Thymus (tissue), 11 donors: ENCODE results near the gene ACCSL. TPM values are rescaled to one million over a fixed set of nuclear protein-coding genes. Genes with fewer than 3 reads are reported as not detected.
A peak's percentile ranks its signal among the peaks of the same experiment; 100 is the strongest.

Experiments
- DNase-seq, 9 donors: peaks; one replicate each; pipeline ENCODE4 v3.0.0-alpha.2; 2013; ENCODE audit warnings: low spot score in 9 of 9, low read depth in 6 of 9, missing footprints in 1 of 9
- H3K27ac ChIP-seq, 2 donors: one replicate each; pipeline ENCODE4 v1.5.1; 2013; ENCODE audit warnings: control low read depth in 1 of 2, low read depth in 1 of 2, low read length in 1 of 2, mild to moderate bottlenecking in 1 of 2, moderate library complexity in 1 of 2
- H3K27me3 ChIP-seq, 2 donors: one replicate each; pipeline ENCODE4 v1.5.1; 2013; ENCODE audit warnings: low read length in 1 of 2; ENCODE audit not compliant: control insufficient read depth in 2 of 2, insufficient read depth in 1 of 2
- H3K36me3 ChIP-seq, 2 donors: one replicate each; pipeline ENCODE4 v1.5.1; 2013; ENCODE audit warnings: low read length in 1 of 2, mild to moderate bottlenecking in 1 of 2, moderate library complexity in 1 of 2; ENCODE audit not compliant: control insufficient read depth in 2 of 2, insufficient read depth in 2 of 2
- H3K4me1 ChIP-seq, 2 donors: one replicate each; pipeline ENCODE4 v1.5.1; 2013; ENCODE audit warnings: low read length in 2 of 2; ENCODE audit not compliant: control insufficient read depth in 2 of 2, insufficient read depth in 2 of 2
- H3K4me3 ChIP-seq, 2 donors: one replicate each; pipeline ENCODE4 v1.5.1; 2013; ENCODE audit warnings: low read length in 2 of 2, control low read depth in 1 of 2, mild to moderate bottlenecking in 1 of 2
- H3K9me3 ChIP-seq, 2 donors: one replicate each; pipeline ENCODE4 v1.5.1; 2013; ENCODE audit warnings: low read length in 1 of 2, mild to moderate bottlenecking in 1 of 2; ENCODE audit not compliant: control insufficient read depth in 2 of 2, insufficient read depth in 1 of 2
- WGBS: extraction: QIAGEN DNeasy Blood & Tissue Kit; methylation state at CpG from one replicate; pipeline ENCODE4 v1.1.7; 2013; 5-methylcytosine and 5-hydroxymethylcytosine counted together
- polyA plus RNA-seq: library from polyadenylated mRNA; stranded (reverse); fragments of 200-250 nt; gene quantifications from one replicate; pipeline ENCODE4 v1.2.3, GENCODE V29; 2013
- total RNA-seq: library from RNA; stranded (reverse); fragments of 120-200 nt; gene quantifications from one replicate; pipeline ENCODE4 v1.2.4, GENCODE V29; 2013
- donor health status: healthy.

The ACCSL gene
- total and polyA plus RNA-seq, 2 donors: 0.05 to 0.11 TPM

GRCh38 chr11:44082645-44083044, 34.9 kb downstream of the ACCSL start:
- no peaks in the 10 kb centered on the region for H3K27me3 ChIP-seq
- H3K9me3 ChIP-seq: peaks cover 0 to 3% of the 10 kb centered on the region in 2 donors
- DNase-seq: no peak
- H3K4me3 ChIP-seq: no peak overlapping the region
- H3K36me3 ChIP-seq: peaks cover 0 to 2% of the 10 kb centered on the region in 2 donors
- no peak overlapping the region for H3K27ac ChIP-seq
- WGBS: 96% methylated on average over 4 of the region's 4 CpGs
- H3K4me1 ChIP-seq: no peaks in the 10 kb centered on the region

- WGBS: 98% methylated on average over 10 of the region's 10 CpGs
- H3K27me3 ChIP-seq: no peaks in the 10 kb centered on the region
- H3K4me1 ChIP-seq: no peaks in the 10 kb centered on the region
- peaks cover 0 to 3% of the 10 kb centered on the region in 2 donors for H3K9me3 ChIP-seq
- H3K4me3 ChIP-seq: no peak overlapping the region
- H3K36me3 ChIP-seq: peaks cover 0 to 2% of the 10 kb centered on the region in 2 donors
- no peak for DNase-seq
- no peak overlapping the region for H3K27ac ChIP-seq
Measured at GRCh38 chr11:44083433-44083832, 35.7 kb downstream of the ACCSL start.

- peaks cover 0 to 2% of the 10 kb centered on the region in 2 donors for H3K36me3 ChIP-seq
- WGBS: 97% methylated on average over 5 of the region's 5 CpGs
- no peak for DNase-seq
- no peak overlapping the region for H3K27ac ChIP-seq
- H3K9me3 ChIP-seq: peaks cover 0 to 3% of the 10 kb centered on the region in 2 donors
- no peak overlapping the region for H3K4me3 ChIP-seq
- no peaks in the 10 kb centered on the region for H3K4me1 ChIP-seq
- H3K27me3 ChIP-seq: no peaks in the 10 kb centered on the region
Measured at GRCh38 chr11:44083906-44084305, 36.1 kb downstream of the ACCSL start.

- Histone ChIP-seq H3K9me3 (peaks cover 0 to 3% of the 10 kb centered on the region in 2 donors), H3K36me3 (peaks cover 0 to 2% of the 10 kb centered on the region in 2 donors), H3K27ac (no peak overlapping the region), H3K4me1 (no peaks in the 10 kb centered on the region), H3K4me3 (no peak overlapping the region), H3K27me3 (no peaks in the 10 kb centered on the region)
- no peak for DNase-seq
- 100% methylated on average over 1 of the region's 1 CpG for WGBS
Measured at GRCh38 chr11:44085330-44085729, 37.5 kb downstream of the ACCSL start.

GRCh38 chr11:44088377-44088776, 40.6 kb downstream of the ACCSL start:
- H3K27ac ChIP-seq: no peak overlapping the region

GRCh38 chr11:44088871-44089270, 41.1 kb downstream of the ACCSL start:
- no peak overlapping the region for H3K27ac ChIP-seq
- H3K27me3 ChIP-seq: no peaks in the 10 kb centered on the region
- no peak for DNase-seq
- no peaks in the 10 kb centered on the region for H3K36me3 ChIP-seq
- no peaks in the 10 kb centered on the region for H3K4me1 ChIP-seq
- WGBS: 95% methylated on average over 4 of the region's 4 CpGs
- H3K4me3 ChIP-seq: no peak overlapping the region
- peaks cover 0 to 3% of the 10 kb centered on the region in 2 donors for H3K9me3 ChIP-seq

More at GRCh38 chr11:44088377-44088776, 40.6 kb downstream of the ACCSL start:
- Histone ChIP-seq H3K9me3 (peaks cover 0 to 3% of the 10 kb centered on the region in 2 donors), H3K4me3 (no peak overlapping the region), H3K27me3 (no peaks in the 10 kb centered on the region), H3K36me3 (no peaks in the 10 kb centered on the region), H3K4me1 (no peaks in the 10 kb centered on the region)
- no peak for DNase-seq
- WGBS: 27% methylated on average over 4 of the region's 4 CpGs

GRCh38 chr11:44090539-44090938, 42.8 kb downstream of the ACCSL start:
- Histone ChIP-seq H3K27me3 (no peaks in the 10 kb centered on the region), H3K9me3 (no peaks in the 10 kb centered on the region), H3K36me3 (no peaks in the 10 kb centered on the region), H3K4me1 (peaks cover 2 to 3% of the 10 kb centered on the region in 2 donors), H3K4me3 (no peak overlapping the region), H3K27ac (no peak overlapping the region)
- DNase-seq: no peak
- WGBS: 98% methylated on average over 1 of the region's 1 CpG

GRCh38 chr11:44094260-44094868, 46.6 kb downstream of the ACCSL start:
- H3K27me3 ChIP-seq: peaks cover 0 to 6% of the 10 kb centered on the region in 2 donors
- DNase-seq: peak; percentile 43 to 90 (median 82)
- 35% methylated on average over 11 of the region's 11 CpGs for WGBS

GRCh38 chr11:44095506-44096359, 48.0 kb downstream of the ACCSL start, which contains the start of gene EXT2:
Gene EXT2 (plus strand): TSS chr11:44095678. CDS start chr11:44107713, 12,035 bp downstream.
- Histone ChIP-seq H3K27ac (peak within 1 kb of the TSS in 1 of 2 donors; percentile 67), H3K4me3 (peak within 1 kb of the TSS; percentile 58 to 93), H3K9me3 (no peaks in the 10 kb centered on the region), H3K4me1 (peaks cover 9 to 10% of the 10 kb centered on the region in 2 donors), H3K27me3 (peaks cover 0 to 6% of the 10 kb centered on the region in 2 donors), H3K36me3 (no peaks in the 10 kb centered on the region)
- DNase-seq: peak; percentile 55 to 86 (median 71)
- under 1% methylated on average over 83 of the region's 83 CpGs for WGBS

More at GRCh38 chr11:44094260-44094868, 46.6 kb downstream of the ACCSL start:
- H3K4me3 ChIP-seq: no peak overlapping the region
- H3K36me3 ChIP-seq: no peaks in the 10 kb centered on the region
- H3K27ac ChIP-seq: no peak overlapping the region
- peaks cover 9 to 10% of the 10 kb centered on the region in 2 donors for H3K4me1 ChIP-seq
- no peaks in the 10 kb centered on the region for H3K9me3 ChIP-seq
